HepG2 (cell line): ENCODE results near the gene PDK2. TPM values are rescaled to one million over a fixed set of nuclear protein-coding genes. Genes with fewer than 3 reads are reported as not detected.

Source experiments
- ATM ChIP-seq: fragments of 450-650 bp; IDR thresholded peaks from 2 replicates; pipeline ENCODE4 v1.7.1; 2017; ENCODE audit warnings: mild to moderate bottlenecking, borderline replicate concordance
- BRD4 ChIP-seq: sonication (generic); formaldehyde crosslinking; IDR thresholded peaks from 2 replicates; pipeline ENCODE4 v1.4.0; 2020; ENCODE audit warnings: missing genetic modification reagents
- HNRNPH1 ChIP-seq: fragments of 200-400 bp; formaldehyde crosslinking; optimal IDR thresholded peaks from 2 replicates; pipeline ENCODE3; 2017; ENCODE audit warnings: mild to moderate bottlenecking, low read depth, low read length
- KLF6 ChIP-seq: IDR thresholded peaks from 2 replicates; pipeline ENCODE4 v1.8.0; 2016; ENCODE audit warnings: missing biosample characterization, missing genetic modification reagents
- LRRFIP1 ChIP-seq: sonication (generic); formaldehyde crosslinking; conservative IDR thresholded peaks from 2 replicates; pipeline ENCODE4 v1.4.0; 2020; ENCODE audit warnings: missing genetic modification reagents
- MAF1 ChIP-seq: sonication (generic); formaldehyde crosslinking; IDR thresholded peaks from 2 replicates; pipeline ENCODE4 v1.5.0; 2020; ENCODE audit warnings: missing genetic modification reagents, borderline replicate concordance
- RORA ChIP-seq: sonication (generic); formaldehyde crosslinking; IDR thresholded peaks from 2 replicates; pipeline ENCODE4 v1.5.0; 2020; ENCODE audit warnings: mild to moderate bottlenecking, missing genetic modification reagents, moderate library complexity
- SMARCC2 ChIP-seq: fragments of 450-650 bp; IDR thresholded peaks from 2 replicates; pipeline ENCODE4 v1.6.1; 2017; ENCODE audit warnings: antibody characterized with exemption, mild to moderate bottlenecking
- TFDP2 ChIP-seq: sonication (generic); formaldehyde crosslinking; IDR thresholded peaks from 2 replicates; pipeline ENCODE4 v1.4.0; 2020; ENCODE audit warnings: missing genetic modification reagents
- TIGD3 ChIP-seq: sonication (generic); formaldehyde crosslinking; IDR thresholded peaks from 2 replicates; pipeline ENCODE4 v1.5.1; 2020; ENCODE audit warnings: mild to moderate bottlenecking, missing genetic modification reagents, borderline replicate concordance
- YEATS2 ChIP-seq: sonication (generic); formaldehyde crosslinking; IDR thresholded peaks from 2 replicates; pipeline ENCODE4 v1.4.0; 2020; ENCODE audit warnings: missing genetic modification reagents, borderline replicate concordance
- ZKSCAN5 ChIP-seq: sonication (generic); formaldehyde crosslinking; IDR thresholded peaks from 2 replicates; pipeline ENCODE4 v1.5.1; 2020; ENCODE audit warnings: mild to moderate bottlenecking, missing genetic modification reagents
- ZNF136 ChIP-seq: sonication (generic); formaldehyde crosslinking; IDR thresholded peaks from 2 replicates; pipeline ENCODE4 v1.8.1; 2022; ENCODE audit warnings: low read depth, mild to moderate bottlenecking, moderate library complexity, missing genetic modification reagents
- ZNF329 ChIP-seq: sonication (generic); formaldehyde crosslinking; IDR thresholded peaks from 2 replicates; pipeline ENCODE4 v1.9.0; 2021; ENCODE audit warnings: low read depth, mild to moderate bottlenecking, missing genetic modification reagents
- ZNF501 ChIP-seq: sonication (generic); formaldehyde crosslinking; IDR thresholded peaks from 2 replicates; pipeline ENCODE4 v1.5.1; 2020; ENCODE audit warnings: mild to moderate bottlenecking, moderate library complexity, missing genetic modification reagents
- ZNF615 ChIP-seq: sonication (generic); formaldehyde crosslinking; IDR thresholded peaks from 2 replicates; pipeline ENCODE4 v1.5.0; 2020; ENCODE audit warnings: mild to moderate bottlenecking, missing genetic modification reagents, borderline replicate concordance
- ZNF737 ChIP-seq: sonication (generic); formaldehyde crosslinking; IDR thresholded peaks from 2 replicates; pipeline ENCODE4 v1.5.0; 2020; ENCODE audit warnings: missing genetic modification reagents, mild to moderate bottlenecking, borderline replicate concordance
- ZNF776 ChIP-seq: sonication (generic); formaldehyde crosslinking; IDR thresholded peaks from 2 replicates; pipeline ENCODE4 v1.4.0; 2020; ENCODE audit warnings: mild to moderate bottlenecking, missing genetic modification reagents
- ZNF784 ChIP-seq: sonication (generic); formaldehyde crosslinking; IDR thresholded peaks from 2 replicates; pipeline ENCODE4 v1.5.1; 2020; ENCODE audit warnings: missing genetic modification reagents, mild to moderate bottlenecking, borderline replicate concordance
- ZSCAN29 ChIP-seq: sonication (generic); formaldehyde crosslinking; conservative IDR thresholded peaks from 2 replicates; pipeline ENCODE4 v1.4.0; 2020; ENCODE audit warnings: mild to moderate bottlenecking, missing genetic modification reagents
- ZZZ3 ChIP-seq: sonication (generic); formaldehyde crosslinking; IDR thresholded peaks from 2 replicates; pipeline ENCODE4 v1.4.0; 2020; ENCODE audit warnings: missing genetic modification reagents, mild to moderate bottlenecking, borderline replicate concordance
- polyA plus RNA-seq, 8 experiments: library from polyadenylated mRNA; depleted of rRNA in 3 of 8; stranded (reverse) in 7 of 8; unstranded in 1 of 8; fragments of >200 nt; fragmentation: Illumina TruSeq in 4 of 8; extraction: Trizol in 4 of 8; gene quantifications; 2 replicates each; pipeline versions ENCODE4 v1.2.1 to v1.2.3, GENCODE V29; 2011 to 2016; ENCODE audit warnings: low read depth in 4 of 8, missing spikeins in 1 of 8, mixed read lengths in 1 of 8; ENCODE audit not compliant: insufficient read depth in 1 of 8
- total RNA-seq, 5 experiments: library from RNA; depleted of rRNA; stranded (reverse); fragments of >200 nt; fragmentation: Illumina TruSeq; extraction: Trizol; gene quantifications; 2 replicates each; pipeline ENCODE4 v1.2.3, GENCODE V29; 2016; ENCODE audit warnings: low read depth in 1 of 5

The PDK2 gene
- total and polyA plus RNA-seq, 2 of the 13 experiments (the other 11 are each of a cell fraction or from before 2014, with no cell fraction given) = 18.5 to 59.7 TPM

DNA sequence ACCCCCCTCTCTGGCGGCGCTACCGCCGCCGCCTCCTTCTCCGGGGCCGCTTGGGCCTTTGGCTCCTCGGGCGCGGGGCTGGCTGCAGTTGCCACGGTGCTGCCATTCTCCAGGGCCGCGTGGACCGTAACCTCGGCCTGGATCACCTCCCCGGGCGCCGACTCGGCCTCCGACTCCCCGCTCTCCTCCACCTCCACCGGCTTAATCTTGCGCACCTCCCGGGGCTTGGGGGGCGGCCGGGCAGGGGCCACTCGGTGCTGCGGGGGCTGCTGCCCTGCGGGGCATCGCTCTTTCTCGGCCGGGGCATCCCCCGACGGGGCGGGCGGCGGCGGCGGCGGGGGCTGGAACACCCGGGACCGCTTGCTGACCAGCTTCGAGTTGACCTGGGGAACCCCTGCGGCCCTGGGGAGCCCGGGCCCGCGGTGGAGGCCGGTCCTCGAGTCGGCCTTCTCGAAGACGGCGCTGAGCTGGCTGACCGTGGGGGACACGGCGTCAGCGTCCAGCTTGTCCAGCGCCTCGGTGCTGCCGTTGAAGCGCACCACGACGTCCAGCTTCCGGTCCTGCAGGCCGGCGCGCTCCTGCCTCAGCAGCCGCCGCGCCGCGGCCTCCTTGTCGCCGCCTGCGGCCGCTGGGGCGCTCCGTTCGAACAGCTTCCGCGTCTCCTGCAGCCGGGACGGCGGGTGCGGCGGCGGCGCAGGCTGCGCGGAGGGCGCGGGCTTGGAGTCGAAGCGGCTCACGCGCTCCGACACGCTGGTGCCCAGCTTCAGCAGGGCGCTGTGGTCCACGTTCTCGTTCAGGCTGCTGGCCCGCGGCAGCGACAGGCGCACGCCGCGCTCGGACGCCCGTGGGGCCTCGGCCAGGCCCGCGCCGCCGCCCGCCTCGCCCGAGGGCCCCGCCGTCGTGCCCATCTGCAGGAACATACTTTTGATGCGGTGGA, 54.5 kb downstream of the PDK2 start (continued):
- peak; percentile 42; the same call in 1 of the 2 replicates for TF ChIP-seq ZNF501 (CRISPR knock-in tag)
- no peak for TF ChIP-seq ZNF737 (CRISPR knock-in tag)
- TF ChIP-seq ZNF329 (CRISPR knock-in tag) = peak; percentile 90; the same call in 1 of the 2 replicates
- no peak for TF ChIP-seq ZKSCAN5 (CRISPR knock-in tag)
- TF ChIP-seq HNRNPH1 = no peak
- TF ChIP-seq ATM = no peak
- no peak for TF ChIP-seq LRRFIP1 (CRISPR knock-in tag)
- TF ChIP-seq ZNF615 (CRISPR knock-in tag) = no peak
- TF ChIP-seq SMARCC2 = no peak
- no peak for TF ChIP-seq TIGD3 (CRISPR knock-in tag)
- peak; percentile 90 for TF ChIP-seq ZNF776 (CRISPR knock-in tag)
- TF ChIP-seq RORA (CRISPR knock-in tag) = no peak
- peak; percentile 51 for TF ChIP-seq ZNF784 (CRISPR knock-in tag)
- TF ChIP-seq ZZZ3 (CRISPR knock-in tag) = no peak; the same call in 1 of the 2 replicates
- TF ChIP-seq TFDP2 (CRISPR knock-in tag) = peak; percentile 71
- no peak for TF ChIP-seq ZNF136 (CRISPR knock-in tag)
- TF ChIP-seq MAF1 (CRISPR knock-in tag) = no peak
- no peak for TF ChIP-seq YEATS2 (CRISPR knock-in tag)
- TF ChIP-seq ZSCAN29 = no peak
- TF ChIP-seq BRD4 (CRISPR knock-in tag) = peak; percentile 78; the same call in 1 of the 2 replicates
- peak; percentile 38; the same call in 1 of the 2 replicates for TF ChIP-seq KLF6 (CRISPR knock-in tag)
